ENCODE measurements around the gene ERC1. TPM values are rescaled to one million over a fixed set of nuclear protein-coding genes. Genes with fewer than 3 reads are reported as not detected.

The ERC1 gene
- total and polyA plus RNA-seq, 2 of the 4 experiments (the other 2 are of a cell fraction), result 11.6 to 25.6 TPM

- no peak for TF ChIP-seq RCOR1 (IDR thresholded peaks at IDR 0.05; ENCODE audit: insufficient replicate concordance, low read length)
Measured at GRCh38 chr12:1117970-1118563, 127.0 kb downstream of the ERC1 start (continued).

DNA sequence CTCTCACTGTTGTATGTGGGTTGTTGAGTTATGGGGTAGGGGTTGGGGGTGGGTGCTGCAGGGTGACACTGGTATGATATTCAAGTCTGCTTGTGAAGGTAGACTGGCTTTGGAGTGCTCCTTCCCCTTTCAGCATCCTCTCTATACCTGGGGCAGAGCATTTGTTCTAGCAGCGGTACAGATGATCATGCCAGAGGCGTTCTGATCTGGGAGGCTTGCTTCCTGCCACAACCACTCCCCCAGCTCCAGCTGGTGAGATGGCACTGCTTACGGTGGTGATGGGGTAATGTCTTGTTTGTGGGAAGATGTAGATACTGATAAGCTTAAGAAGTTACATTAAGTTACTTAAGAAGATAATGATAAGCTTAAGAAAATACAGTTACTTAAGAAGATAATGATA is 131.8 kb downstream of the ERC1 start:
- H2AK5ac ChIP-seq (ENCODE audit: low read depth, low read length), result no peak overlapping the region
- peaks cover 2% of the 10 kb centered on the region; the same call in 1 of the 2 replicates for H3K36me3 ChIP-seq (ENCODE audit: control insufficient read depth, insufficient read depth, low read length)
- WGBS, 2 experiments (ENCODE audit: extremely low coverage in 2 of 2, insufficient read length in 1 of 2), result no CpG with 5 or more reads among the region's 3 CpGs
- no peak overlapping the region for H3K56ac ChIP-seq (ENCODE audit: extremely low read depth, insufficient read depth, low read length)
- no peaks in the 10 kb centered on the region for H3K9me3 ChIP-seq (ENCODE audit: control insufficient read depth, insufficient read depth, low read length)
- no peak overlapping the region for H3K4me2 ChIP-seq (ENCODE audit: low read depth, low read length)
- 0 out of 2 replicates have a peak, but pooled peaks cover 4% of the 10 kb centered on the region for H3K9me1 ChIP-seq (ENCODE audit: insufficient read depth, low read length)
- H3K23ac ChIP-seq (ENCODE audit: low read depth, low read length), result no peak overlapping the region
- intact Hi-C loops (cut with micrococcal nuclease) (no loop called here), dilution Hi-C loops (cut with HindIII; ENCODE audit: low sequenced_read_pairs, unreplicated experiment) (loop anchor here (25.0 kb wide), 1 partner anchor 440 kb away; no protein-coding TSS in a partner anchor), in situ Hi-C loops (cut with MboI; ENCODE audit: low sequenced_read_pairs) (no loop called here)
- no peak overlapping the region for H2AK9ac ChIP-seq (replicated peaks; ENCODE audit: low read depth, low read length, poor library complexity)
- H3K4ac ChIP-seq (ENCODE audit: low read depth, low read length), result no peak overlapping the region
- no peaks in the 10 kb centered on the region for H3K27me3 ChIP-seq (ENCODE audit: control insufficient read depth, insufficient read depth, low read length)
- no peak overlapping the region for H4K5ac ChIP-seq (ENCODE audit: low read depth, low read length)
- no peak for DNase-seq
- no peak for ATAC-seq (ENCODE audit: low read depth)
- H4K20me1 ChIP-seq (ENCODE audit: insufficient read depth, low read length), result peaks cover 3% of the 10 kb centered on the region; the same call in 1 of the 2 replicates
- H4K8ac ChIP-seq (ENCODE audit: low read depth in 2 of 2, low read length in 2 of 2), result no peak overlapping the region
- H3K27ac ChIP-seq (ENCODE audit: insufficient read depth, low read length), result no peak overlapping the region
- ChIA-PET POLR2A (ENCODE audit: unreplicated experiment) (no interaction called here), CTCF (interaction anchor here (2.1 kb wide), 1 partner anchor 461 kb away, joined by 7 read pairs; no protein-coding TSS in a partner anchor)
- no peaks in the 10 kb centered on the region for H3K4me1 ChIP-seq (ENCODE audit: control insufficient read depth, insufficient read depth, low read length)
- no peak overlapping the region for H2BK5ac ChIP-seq (ENCODE audit: low read depth, low read length, poor library complexity, severe bottlenecking)
- H2BK120ac ChIP-seq (ENCODE audit: low read depth, low read length), result no peak overlapping the region
- H3K4me3 ChIP-seq (ENCODE audit: insufficient read depth, low read depth, low read length), result no peak overlapping the region
- H2AFZ ChIP-seq (replicated peaks; ENCODE audit: low read length, poor library complexity), result no peak overlapping the region
- no peak overlapping the region for H3K18ac ChIP-seq (ENCODE audit: low read depth, low read length)
- H3K79me1 ChIP-seq (ENCODE audit: low read depth in 1 of 2, low read length in 2 of 2), result peaks cover 0 to 2% of the 10 kb centered on the region in 2 experiments; a peak in 1 of 4 replicates
- H2BK15ac ChIP-seq (ENCODE audit: low read depth, low read length), result no peak overlapping the region
- no TSS peak for BruUV-seq (replicated peaks)
- H2BK20ac ChIP-seq (ENCODE audit: low read depth, low read length), result no peak overlapping the region
- no peak overlapping the region for H3K9ac ChIP-seq (ENCODE audit: low read depth, low read length)
- H3K14ac ChIP-seq (replicated peaks; ENCODE audit: low read depth, low read length), result no peak overlapping the region
- no peak overlapping the region for H4K91ac ChIP-seq (ENCODE audit: insufficient read depth, low read depth, low read length)
- TF ChIP-seq SMC3 (IDR thresholded peaks at IDR 0.05; ENCODE audit: low read depth, low read length), result no peak
- no peak for TF ChIP-seq RFX5 (IDR thresholded peaks at IDR 0.05; ENCODE audit: low read depth, low read length)
- TF ChIP-seq USF2 (IDR thresholded peaks at IDR 0.05; ENCODE audit: low read depth, low read length), result no peak
- no peak for TF ChIP-seq MAZ (IDR thresholded peaks at IDR 0.05; ENCODE audit: borderline replicate concordance, low read depth, low read length)
- TF ChIP-seq POLR2A (IDR thresholded peaks at IDR 0.05; ENCODE audit: low read depth, low read length), result no peak
- TF ChIP-seq, protein P1, sequence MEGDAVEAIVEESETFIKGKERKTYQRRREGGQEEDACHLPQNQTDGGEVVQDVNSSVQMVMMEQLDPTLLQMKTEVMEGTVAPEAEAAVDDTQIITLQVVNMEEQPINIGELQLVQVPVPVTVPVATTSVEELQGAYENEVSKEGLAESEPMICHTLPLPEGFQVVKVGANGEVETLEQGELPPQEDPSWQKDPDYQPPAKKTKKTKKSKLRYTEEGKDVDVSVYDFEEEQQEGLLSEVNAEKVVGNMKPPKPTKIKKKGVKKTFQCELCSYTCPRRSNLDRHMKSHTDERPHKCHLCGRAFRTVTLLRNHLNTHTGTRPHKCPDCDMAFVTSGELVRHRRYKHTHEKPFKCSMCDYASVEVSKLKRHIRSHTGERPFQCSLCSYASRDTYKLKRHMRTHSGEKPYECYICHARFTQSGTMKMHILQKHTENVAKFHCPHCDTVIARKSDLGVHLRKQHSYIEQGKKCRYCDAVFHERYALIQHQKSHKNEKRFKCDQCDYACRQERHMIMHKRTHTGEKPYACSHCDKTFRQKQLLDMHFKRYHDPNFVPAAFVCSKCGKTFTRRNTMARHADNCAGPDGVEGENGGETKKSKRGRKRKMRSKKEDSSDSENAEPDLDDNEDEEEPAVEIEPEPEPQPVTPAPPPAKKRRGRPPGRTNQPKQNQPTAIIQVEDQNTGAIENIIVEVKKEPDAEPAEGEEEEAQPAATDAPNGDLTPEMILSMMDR (conservative IDR thresholded peaks at IDR 0.05; ENCODE audit: low read depth, low read length), result no peak
- no peak for TF ChIP-seq ELK1 (IDR thresholded peaks at IDR 0.05; ENCODE audit: borderline replicate concordance, low read depth, low read length)
- TF ChIP-seq MXI1 (IDR thresholded peaks at IDR 0.05; ENCODE audit: borderline replicate concordance, low read depth, low read length), result no peak
- no peak for TF ChIP-seq CHD1 (IDR thresholded peaks at IDR 0.05; ENCODE audit: low read depth, low read length)
- no peak for TF ChIP-seq RCOR1 (IDR thresholded peaks at IDR 0.05; ENCODE audit: insufficient replicate concordance, low read length)
- TF ChIP-seq CEBPB (IDR thresholded peaks at IDR 0.05; ENCODE audit: low read depth, low read length), result no peak
- no peak for TF ChIP-seq MAFK (IDR thresholded peaks at IDR 0.05; ENCODE audit: low read depth, low read length)
- no peak for TF ChIP-seq FOS (IDR thresholded peaks at IDR 0.05; ENCODE audit: low read depth, low read length)
